Ovary (tissue), 10 donors: ENCODE measurements around the gene PRAMEF20. TPM values are rescaled to one million over a fixed set of nuclear protein-coding genes. Genes with fewer than 3 reads are reported as not detected.
"Not testable (repeated sequence)": the region's sequence is repeated elsewhere in the genome, so short reads cannot be mapped to it uniquely, and the experiment has no call there.

Experiments used
- DNase-seq, 5 donors: peaks; one replicate each; pipeline ENCODE4 v3.0.0-alpha.2; 2019 to 2020
- H3K27ac ChIP-seq, 2 donors: fragments of 200-600 bp; one replicate each; pipeline versions ENCODE4 v1.5.1 to v1.8.0; 2019 to 2022
- H3K27me3 ChIP-seq: fragments of 200-600 bp; one replicate; pipeline ENCODE4 v1.8.0; 2022
- H3K36me3 ChIP-seq: fragments of 200-600 bp; sonication (generic); one replicate; pipeline ENCODE4 v1.5.1; 2019
- H3K4me1 ChIP-seq: one replicate; pipeline ENCODE4 v1.8.1; 2013; ENCODE audit warnings: mild to moderate bottlenecking, moderate library complexity; ENCODE audit not compliant: insufficient read depth
- H3K4me3 ChIP-seq: fragments of 200-600 bp; sonication (generic); one replicate; pipeline ENCODE4 v1.5.1; 2017
- H3K9me3 ChIP-seq, 2 donors: fragments of 200-600 bp in 1 of 2; sonication (generic) in 1 of 2; one replicate each; pipeline versions ENCODE4 v1.5.1 to v1.8.1; 2013 to 2019; ENCODE audit warnings: mild to moderate bottlenecking in 1 of 2, moderate library complexity in 1 of 2
- WGBS, 3 donors: extraction: QIAGEN DNeasy Blood & Tissue Kit in 1 of 3; methylation state at CpG; one replicate each; pipeline versions ENCODE4 v1.1.5 to v1.1.7; 2013 to 2017; 5-methylcytosine and 5-hydroxymethylcytosine counted together
- intact Hi-C, 4 donors: fragments of 100-400 bp; cut with DNase I; formaldehyde crosslinking; loops; one replicate each; pipeline versions ENCODE4 v1.11.0 to v1.15.1; 2022 to 2023
- long read RNA-seq, 3 donors: library from polyadenylated mRNA in 2 of 3; unstranded in 2 of 3; transcript quantifications; one replicate each; pipeline ENCODE4 v2.0.0 and lab custom pipeline, GENCODE V29; 2021 to 2026
- polyA plus RNA-seq, 2 donors: library from polyadenylated mRNA; stranded (reverse); fragments of 200-250 nt in 1 of 2; fragments of 350-450 nt in 1 of 2; fragmentation: Illumina TruSeq in 1 of 2; extraction: RNeasy Lipid Tissue Mini Kit (QIAGEN cat#74804) in 1 of 2; gene quantifications; one replicate each; pipeline ENCODE4 v1.2.3, GENCODE V29; 2013 to 2014
- total RNA-seq, 7 donors: library from RNA; depleted of rRNA in 2 of 7; stranded (reverse); fragments of >200 nt in 2 of 7; fragmentation: NEBNext Ultra II Directional in 3 of 7; extraction: Animal tissue kit (Norgen Biotek cat#: 25700) in 3 of 7; gene quantifications; one replicate each; pipeline versions ENCODE4 v1.1.0 to v1.2.4, GENCODE V29; 2016 to 2023
- donor health status: DM: no; HTN: no; CAD: no; lungs with moderate emphysema.
- donor health status: DM: no; HTN: no; CAD: no.
- donor health status: Bipolar disorder and iron deficiency.
- donor health status: DM: yes; HTN: yes; CAD: no.
- donor health status: DM: no; HTN: no; CAD: no.
- donor health status: DM: yes; HTN: yes; CAD: no.

Gene PRAMEF20
- total RNA-seq (not detected), polyA plus RNA-seq (not detected)
- long read RNA-seq, donor 1, result 0 reads
- long read RNA-seq, donor 2, result 0 reads
- long read RNA-seq, donor 3, result 0 reads

DNA sequence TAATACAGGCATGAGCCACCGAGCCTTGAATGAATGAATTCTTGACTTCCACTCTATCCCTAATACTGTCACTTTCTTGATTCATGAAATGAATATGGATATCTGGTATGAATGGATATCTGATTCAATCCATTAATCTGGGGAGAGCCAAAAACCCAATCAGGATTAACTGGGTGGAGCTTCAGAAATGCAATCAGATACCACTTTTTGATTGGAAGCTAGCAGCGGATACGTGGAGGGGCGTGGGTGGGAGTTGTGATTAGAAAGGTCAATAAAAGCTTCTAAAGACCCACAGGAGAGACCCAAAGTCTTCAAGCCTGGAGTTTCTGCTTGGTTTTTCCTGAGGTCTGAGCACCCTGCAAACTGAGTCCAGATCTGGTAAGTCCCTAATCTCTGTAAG is at the start of gene PRAMEF20:
TSS of gene PRAMEF20 (plus strand) at position 301 of the 400 bp plus-strand sequence. CDS start 5,905 bp downstream, outside the sequence.
- H3K36me3 ChIP-seq, H3K9me3 ChIP-seq, DNase-seq, H3K4me3 ChIP-seq, H3K4me1 ChIP-seq, H3K27ac ChIP-seq, intact Hi-C loops, H3K27me3 ChIP-seq: not testable (repeated sequence)
- 55 to 66% (median 65%) methylated on average over 4 of the region's 4 CpGs for WGBS, 3 donors

DNA sequence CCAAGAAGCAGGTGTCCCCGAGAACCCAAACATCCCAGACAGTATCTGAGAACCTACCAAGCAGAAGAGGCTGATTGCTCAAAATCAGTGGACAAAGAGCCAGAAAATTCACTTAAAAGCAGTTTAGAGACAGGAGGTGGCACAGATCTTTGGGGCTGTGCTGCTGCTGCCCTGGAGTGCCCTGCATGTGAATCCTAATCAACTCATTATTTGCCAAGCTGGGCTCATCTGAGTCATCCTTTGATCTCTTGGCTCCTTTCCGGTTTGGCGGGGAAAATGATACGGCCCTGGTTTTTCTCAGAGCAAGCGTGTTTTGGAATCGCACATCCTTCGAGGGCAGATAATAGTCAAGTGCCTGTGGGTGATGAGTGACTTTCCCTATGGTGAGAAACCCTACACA is 47.9 kb upstream of the PRAMEF20 start:
- WGBS, 3 donors, result 83 to 100% (median 100%) methylated on average over 1 of the region's 7 CpGs
- H3K4me3 ChIP-seq, H3K27me3 ChIP-seq, H3K9me3 ChIP-seq, H3K36me3 ChIP-seq, intact Hi-C loops, DNase-seq, H3K27ac ChIP-seq, H3K4me1 ChIP-seq: not testable (repeated sequence)

DNA sequence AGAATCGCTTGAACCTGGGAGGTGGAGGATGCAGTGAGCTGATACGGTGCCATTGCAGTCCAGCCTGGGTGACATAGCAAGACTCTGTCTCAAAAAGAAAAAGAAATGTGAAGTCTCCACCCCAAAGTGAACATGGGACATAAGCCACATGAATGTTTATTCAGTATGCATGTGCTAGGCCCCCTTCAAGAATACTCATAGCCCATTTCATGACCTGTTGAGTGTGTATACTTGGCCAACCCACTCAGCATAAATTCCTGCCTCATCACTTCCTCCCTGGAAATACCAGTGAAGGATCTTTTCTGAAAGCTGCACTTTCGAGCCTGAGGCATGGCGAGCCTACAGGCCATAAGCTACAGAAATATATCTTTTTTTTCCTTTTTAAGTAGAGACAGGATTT is 45.3 kb upstream of the PRAMEF20 start:
- intact Hi-C loops, H3K36me3 ChIP-seq, DNase-seq, H3K4me1 ChIP-seq, H3K9me3 ChIP-seq, H3K4me3 ChIP-seq, H3K27ac ChIP-seq, H3K27me3 ChIP-seq: not testable (repeated sequence)
- WGBS, 3 donors, result 78 to 96% (median 92%) methylated on average over 2 of the region's 4 CpGs

DNA sequence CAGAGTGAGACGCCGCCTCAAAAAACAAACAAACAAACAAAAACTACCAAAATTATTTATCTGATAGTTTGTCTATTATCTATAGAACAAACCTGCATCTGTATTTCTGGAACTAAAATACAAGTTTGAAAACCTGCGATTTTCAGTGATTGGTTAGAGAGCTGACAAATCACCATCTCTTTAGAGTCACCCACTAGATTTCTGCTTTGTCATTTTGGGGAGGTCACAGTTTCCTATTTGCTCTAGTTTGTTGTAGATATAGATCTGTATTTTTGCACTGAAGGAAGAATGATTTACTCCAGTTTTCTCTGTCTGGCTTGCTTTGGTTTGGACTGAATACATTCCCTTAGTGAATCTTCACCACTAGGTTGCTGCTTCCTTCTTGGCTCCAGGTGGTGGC is 43.7 kb upstream of the PRAMEF20 start:
- H3K36me3 ChIP-seq, intact Hi-C loops: not testable (repeated sequence)

DNA sequence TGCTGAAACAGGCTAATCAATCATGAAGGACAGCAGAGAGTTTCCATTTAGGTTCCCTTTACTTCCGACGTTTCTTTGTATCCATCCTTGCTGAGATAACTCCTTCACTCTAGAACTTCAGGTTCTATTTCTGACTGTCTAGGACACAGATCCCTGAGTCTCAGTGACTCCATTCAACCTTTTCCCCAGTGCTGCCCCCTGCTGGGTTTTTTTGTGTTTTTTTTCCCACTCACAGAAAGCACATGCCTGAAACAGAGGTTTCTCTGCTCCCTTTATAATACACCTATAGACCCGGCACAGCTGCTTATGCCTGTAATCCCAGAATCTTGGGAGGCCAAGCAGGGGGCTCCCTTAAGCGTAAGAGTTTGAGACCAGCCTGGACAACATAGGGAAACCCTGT is 41.7 kb upstream of the PRAMEF20 start:
- H3K9me3 ChIP-seq, H3K4me3 ChIP-seq, H3K36me3 ChIP-seq, DNase-seq, intact Hi-C loops, H3K27me3 ChIP-seq, H3K4me1 ChIP-seq, H3K27ac ChIP-seq: not testable (repeated sequence)
- 56 to 70% (median 65%) methylated on average over 3 to 4 of the region's 4 CpGs for WGBS, 3 donors

More for the DNA sequence above, 43.7 kb upstream of the PRAMEF20 start:
- H3K27ac ChIP-seq, H3K9me3 ChIP-seq, H3K4me1 ChIP-seq, H3K27me3 ChIP-seq, H3K4me3 ChIP-seq, DNase-seq: not testable (repeated sequence)
- 85 to 96% (median 86%) methylated on average over 3 of the region's 3 CpGs for WGBS, 3 donors

DNA sequence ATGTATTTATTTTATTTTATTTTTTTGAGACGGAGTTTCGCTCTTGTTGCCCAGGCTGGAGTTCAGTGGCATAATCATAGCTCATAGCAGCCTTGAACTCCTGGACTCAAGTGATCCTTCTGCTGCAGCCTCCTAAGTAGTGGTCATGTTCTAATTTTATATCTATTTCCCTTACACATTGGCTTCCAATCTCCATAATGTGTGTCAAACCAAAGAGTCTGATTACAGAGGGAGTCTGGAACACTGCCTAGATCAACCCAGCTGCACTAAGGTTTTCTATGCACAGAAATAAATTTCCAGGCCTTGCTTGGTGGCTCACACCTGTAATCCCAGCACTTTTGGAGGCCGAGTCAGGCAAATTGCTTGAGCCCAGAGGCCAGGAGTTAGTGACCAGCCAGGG is 31.3 kb upstream of the PRAMEF20 start:
- H3K36me3 ChIP-seq, DNase-seq, intact Hi-C loops, H3K9me3 ChIP-seq, H3K4me3 ChIP-seq, H3K27me3 ChIP-seq, H3K27ac ChIP-seq, H3K4me1 ChIP-seq: not testable (repeated sequence)
- 43 to 68% (median 64%) methylated on average over 3 of the region's 3 CpGs for WGBS, 3 donors

DNA sequence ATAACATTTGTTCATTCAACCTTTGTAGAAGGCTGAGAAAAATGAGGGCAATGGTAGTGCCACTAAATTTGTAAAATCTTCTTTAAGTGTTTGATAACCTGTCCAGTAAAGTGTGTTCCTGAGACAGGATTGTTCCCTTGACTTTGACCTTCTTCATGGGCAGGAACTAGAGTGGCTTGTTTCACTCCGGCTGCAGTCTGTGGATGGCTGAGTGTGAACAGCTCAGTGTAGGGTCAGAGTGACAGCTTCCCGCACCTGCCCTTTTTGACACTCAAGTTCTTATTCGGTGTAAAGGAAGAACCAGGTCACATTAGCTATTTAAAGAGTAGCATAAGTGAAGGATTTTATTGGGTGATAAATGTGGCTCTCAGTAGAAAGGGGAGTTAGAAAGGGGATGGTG is 29.9 kb upstream of the PRAMEF20 start:
- H3K27me3 ChIP-seq, H3K4me3 ChIP-seq, H3K27ac ChIP-seq, H3K4me1 ChIP-seq, DNase-seq, intact Hi-C loops, H3K9me3 ChIP-seq, H3K36me3 ChIP-seq: not testable (repeated sequence)
- 62 to 94% (median 81%) methylated on average over 3 of the region's 3 CpGs for WGBS, 3 donors

DNA sequence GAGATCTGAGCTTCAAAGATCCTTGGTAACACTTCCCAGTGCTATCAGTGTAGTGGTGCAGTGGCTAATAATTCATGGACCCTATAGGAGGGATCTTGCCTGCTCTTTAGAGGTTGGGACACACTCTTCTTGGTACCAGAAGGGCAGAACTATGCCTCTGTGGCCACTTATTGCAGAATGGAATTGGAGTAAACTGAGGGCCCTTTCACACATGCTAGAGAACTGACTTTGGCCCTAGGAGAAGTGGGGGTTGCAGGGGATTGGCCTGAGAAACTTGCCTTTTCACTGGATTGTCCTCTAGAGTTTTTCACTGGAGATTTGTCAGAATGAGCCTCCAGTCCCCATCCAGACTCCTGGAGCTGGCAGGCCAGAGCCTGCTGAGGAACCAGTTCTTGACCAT is 20.9 kb upstream of the PRAMEF20 start, which contains the start of gene PRAMEF17:
TSS of gene PRAMEF17 (plus strand) at position 301 of the 400 bp plus-strand sequence. CDS start at position 327, 26 bp downstream.
- H3K36me3 ChIP-seq, H3K27ac ChIP-seq, DNase-seq, H3K4me3 ChIP-seq, H3K27me3 ChIP-seq, intact Hi-C loops, H3K9me3 ChIP-seq, H3K4me1 ChIP-seq: not testable (repeated sequence)

DNA sequence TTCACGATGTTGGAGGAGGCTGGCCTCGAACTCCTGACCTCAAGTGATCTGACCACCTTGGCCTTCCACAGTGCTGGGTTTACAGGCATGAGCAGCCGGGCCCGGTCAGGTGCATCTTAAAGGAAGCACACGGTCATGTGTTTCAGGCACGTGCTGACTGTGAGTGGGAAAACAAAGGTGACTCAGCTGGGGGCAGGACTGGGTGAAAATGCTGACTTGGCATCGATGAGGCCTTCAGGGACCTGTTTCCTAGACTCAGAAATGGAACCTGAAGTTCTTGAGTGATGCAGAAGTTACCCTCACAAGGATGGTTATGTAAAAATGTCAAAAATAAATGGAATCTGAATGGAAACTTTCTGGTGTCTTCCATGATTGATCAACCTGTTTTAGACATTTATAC is 17.2 kb upstream of the PRAMEF20 start:
- intact Hi-C loops, H3K36me3 ChIP-seq, H3K27ac ChIP-seq, H3K4me3 ChIP-seq, H3K9me3 ChIP-seq, DNase-seq, H3K27me3 ChIP-seq, H3K4me1 ChIP-seq: not testable (repeated sequence)
- WGBS, 3 donors, result 74 to 82% (median 76%) methylated on average over 7 of the region's 7 CpGs

DNA sequence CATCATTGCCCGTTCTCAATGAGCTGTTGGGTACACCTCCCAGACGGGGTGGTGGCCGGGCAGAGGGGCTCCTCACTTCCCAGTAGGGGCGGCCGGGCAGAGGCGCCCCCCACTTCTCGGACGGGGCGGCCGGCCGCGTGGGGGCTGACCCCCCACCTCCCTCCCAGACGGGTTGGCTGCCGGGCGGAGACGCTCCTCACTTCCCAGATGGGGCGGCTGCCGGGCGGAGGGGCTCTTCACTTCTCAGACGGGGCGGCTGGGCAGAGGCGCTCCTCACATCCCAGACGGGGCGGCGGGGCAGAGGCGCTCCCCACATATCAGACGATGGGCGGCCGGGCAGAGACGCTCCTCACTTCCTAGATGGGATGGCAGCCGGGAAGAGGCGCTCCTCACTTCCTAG is 15.5 kb upstream of the PRAMEF20 start:
- H3K27me3 ChIP-seq, intact Hi-C loops, H3K36me3 ChIP-seq, H3K4me1 ChIP-seq, H3K27ac ChIP-seq, H3K4me3 ChIP-seq, DNase-seq, H3K9me3 ChIP-seq: not testable (repeated sequence)
- 90 to 92% (median 92%) methylated on average over 14 to 32 of the region's 32 CpGs for WGBS, 3 donors

DNA sequence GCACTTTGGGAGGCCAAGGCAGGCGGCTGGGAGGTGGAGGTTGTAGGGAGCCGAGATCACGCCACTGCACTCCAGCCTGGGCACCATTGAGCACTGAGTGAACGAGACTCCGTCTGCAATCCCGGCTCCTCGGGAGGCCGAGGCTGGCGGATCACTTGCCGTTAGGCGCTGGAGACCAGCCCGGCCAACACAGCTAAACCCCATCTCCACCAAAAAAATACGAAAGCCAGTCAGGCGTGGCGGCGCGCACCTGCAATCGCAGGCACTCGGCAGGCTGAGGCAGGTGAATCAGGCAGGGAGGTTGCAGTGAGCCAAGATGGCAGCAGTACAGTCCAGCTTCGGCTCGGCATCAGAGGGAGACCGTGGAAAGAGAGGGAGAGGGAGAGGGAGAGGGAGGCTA is 14.9 kb upstream of the PRAMEF20 start:
- H3K9me3 ChIP-seq, H3K27ac ChIP-seq, intact Hi-C loops, DNase-seq, H3K4me3 ChIP-seq, H3K36me3 ChIP-seq, H3K27me3 ChIP-seq, H3K4me1 ChIP-seq: not testable (repeated sequence)
- 92 to 97% (median 96%) methylated on average over 20 to 22 of the region's 22 CpGs for WGBS, 3 donors
